Measurements from ENCODE around the gene PKMYT1.

- TF ChIP-seq CTCF (conservative IDR thresholded peaks at IDR 0.05; ENCODE audit: low read length): no peak
- TF ChIP-seq EZH2phosphoT487 (IDR thresholded peaks at IDR 0.05; ENCODE audit: borderline replicate concordance): no peak
Observed at GRCh38 chr16:3027489-3027795, 47.2 kb upstream of the PKMYT1 start.
